HG02798 (cell line): Measurements from ENCODE around the gene BCAS4.

ENCODE experiments used
- ATAC-seq: cut with Tn5 transposase; IDR thresholded peaks from one replicate; pipeline ENCODE4 v1.9.1; 2021; ENCODE audit warnings: mild to moderate bottlenecking; ENCODE audit not compliant: unreplicated experiment, poor library complexity

BCAS4 gene

DNA sequence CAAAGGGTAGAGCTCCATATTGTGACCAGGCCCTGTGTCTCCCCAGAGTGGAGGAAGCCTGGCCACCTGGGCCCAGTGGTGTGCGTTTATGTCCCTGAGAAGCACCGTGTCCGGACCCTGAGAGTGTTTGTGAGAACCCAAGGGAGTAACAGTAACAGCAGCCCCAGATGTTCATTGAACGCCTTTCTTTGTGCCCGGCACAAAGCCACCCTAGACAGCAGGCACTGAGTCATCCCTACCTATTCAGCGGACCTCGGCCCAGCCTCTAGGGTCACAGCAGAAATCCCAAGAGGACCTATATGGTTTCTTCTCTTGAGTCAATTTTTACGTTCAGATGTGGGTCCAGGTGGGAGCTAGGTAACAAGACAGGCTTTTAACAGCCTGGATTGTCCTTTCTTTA, 24.5 kb downstream of the BCAS4 start:
- no peak for ATAC-seq

DNA sequence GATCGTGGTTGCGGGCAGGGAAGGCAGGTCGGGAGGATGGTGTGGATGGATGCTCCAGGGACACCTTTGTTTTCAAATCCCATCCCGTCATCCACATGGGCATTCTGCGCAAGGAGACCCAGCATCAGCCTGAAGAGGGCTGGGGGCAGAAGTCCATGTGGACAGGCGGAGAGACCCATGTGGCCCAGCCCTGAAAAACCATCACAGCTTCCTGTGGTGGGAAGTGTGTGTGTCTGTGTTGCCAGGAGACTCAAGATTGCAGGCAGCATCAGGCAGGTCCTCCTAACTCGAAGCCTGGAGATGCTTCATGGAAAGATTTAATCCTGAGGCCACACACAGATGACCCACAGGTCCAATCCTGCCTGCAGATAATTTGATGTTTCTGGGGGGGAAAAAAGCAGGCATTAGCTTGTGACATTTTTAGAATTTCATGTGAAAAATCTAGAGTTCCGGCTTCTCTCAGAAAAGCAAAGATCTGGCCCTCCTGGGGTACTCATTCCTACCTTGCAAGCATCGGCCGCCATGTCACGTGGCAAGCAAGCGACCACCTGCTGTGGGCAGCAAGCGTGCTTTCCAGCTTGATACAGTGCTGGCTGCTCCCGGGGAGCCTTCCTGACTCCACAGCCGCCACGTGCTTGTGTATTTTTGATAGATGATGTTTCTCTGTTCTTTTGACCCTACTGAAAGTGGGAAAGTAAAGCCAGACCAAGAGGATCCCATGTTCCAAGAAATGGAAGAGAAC, 25.8 kb downstream of the BCAS4 start:
- ATAC-seq, result no peak

DNA sequence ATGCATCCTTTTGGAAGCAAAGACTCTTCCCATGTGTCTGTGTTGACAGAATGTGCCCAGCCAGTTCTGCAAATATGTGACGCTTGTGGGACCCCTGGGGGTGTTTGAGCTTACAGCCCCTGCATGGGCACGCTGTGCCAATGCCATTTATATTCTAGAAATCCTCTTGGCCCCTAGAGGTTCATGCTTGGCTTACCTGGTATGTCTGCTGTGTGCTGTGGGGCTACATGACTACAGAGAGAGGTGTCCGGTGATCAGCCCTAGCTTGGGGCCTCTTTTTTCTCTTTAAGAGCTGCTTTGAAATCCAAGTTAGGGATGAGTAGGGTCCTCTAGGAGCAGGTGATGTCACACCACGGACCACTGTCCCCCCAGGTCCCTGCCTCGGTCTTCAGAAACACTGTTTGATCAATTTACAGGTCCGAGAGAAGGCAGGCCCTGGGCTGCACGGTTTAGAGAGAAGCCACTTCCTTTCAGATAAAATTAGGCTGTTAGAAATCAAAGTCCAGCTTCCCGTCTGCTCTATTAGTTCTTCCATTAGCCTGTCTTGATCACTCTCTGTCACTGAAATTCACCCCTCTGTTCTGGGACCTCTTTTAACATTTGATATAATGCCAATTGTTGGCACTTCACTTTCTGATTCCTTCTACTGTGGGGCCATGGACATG, 26.5 kb downstream of the BCAS4 start:
- no peak for ATAC-seq

GRCh38 chr20:50821994-50822393, 27.1 kb downstream of the BCAS4 start:
- ATAC-seq, result no peak

GRCh38 chr20:50823319-50823718, 28.5 kb downstream of the BCAS4 start:
- ATAC-seq, result no peak

- ATAC-seq, result no peak
Observed at GRCh38 chr20:50824137-50824536, 29.3 kb downstream of the BCAS4 start.

- no peak for ATAC-seq
Observed at GRCh38 chr20:50826121-50826520, 31.3 kb downstream of the BCAS4 start.

GRCh38 chr20:50828363-50829136, 33.7 kb downstream of the BCAS4 start:
- no peak for ATAC-seq

- ATAC-seq, result no peak
Observed at GRCh38 chr20:50831622-50832021, 36.8 kb downstream of the BCAS4 start.

DNA sequence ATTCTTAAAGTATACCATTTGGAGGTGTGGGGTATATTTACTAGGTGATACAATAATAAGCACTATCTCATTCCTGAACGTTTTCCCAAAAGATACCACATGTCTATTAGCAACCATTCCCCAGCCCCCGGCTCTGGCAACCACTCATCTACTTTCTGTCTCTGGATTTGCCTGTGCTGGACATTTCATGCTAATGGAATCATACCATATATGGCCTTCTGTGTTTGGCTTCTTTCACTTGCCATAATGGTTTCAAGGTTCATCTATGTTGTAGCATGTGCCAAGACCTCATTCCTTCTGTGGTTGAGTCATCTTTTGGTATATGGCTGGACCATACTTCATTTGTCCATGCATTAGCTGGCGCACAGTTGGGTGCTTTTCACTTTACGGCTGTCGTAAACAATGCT, 39.7 kb downstream of the BCAS4 start:
- ATAC-seq, result no peak

DNA sequence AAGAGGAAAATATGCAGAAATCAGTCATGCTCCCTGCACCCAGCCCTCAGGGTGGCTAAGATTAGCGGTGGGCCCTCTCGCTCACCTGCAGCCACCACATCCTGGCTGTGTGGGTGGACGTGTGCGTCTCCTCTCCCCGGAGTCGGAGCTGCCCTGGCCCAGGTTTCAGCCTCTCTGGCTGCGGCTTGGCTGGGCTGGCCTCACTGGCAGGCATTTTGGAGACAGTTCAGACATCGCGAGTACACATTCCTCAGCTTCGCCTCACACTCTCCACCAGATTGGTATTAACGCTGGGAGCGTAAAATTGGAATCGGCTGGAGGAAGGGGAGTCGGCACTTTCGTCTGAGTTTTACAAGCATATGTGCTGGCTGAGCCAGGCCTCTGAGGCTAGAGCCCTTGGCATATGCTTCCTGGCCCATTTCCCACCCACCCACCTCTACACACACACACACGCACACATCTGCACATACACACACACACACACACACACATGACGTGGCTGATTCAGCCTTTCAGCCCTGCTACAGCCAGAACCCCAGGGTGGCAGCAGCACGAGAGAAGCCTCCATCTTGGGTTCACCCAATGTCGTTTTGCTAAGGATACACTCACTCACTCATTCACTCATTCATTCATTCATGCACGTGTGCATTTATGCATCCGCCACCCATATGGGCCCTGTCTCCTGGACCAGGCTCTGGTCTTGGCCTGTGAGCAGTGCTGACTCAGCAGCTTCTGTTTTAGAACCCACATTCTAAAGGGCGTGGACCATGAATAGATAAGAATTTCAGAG, 42.9 kb downstream of the BCAS4 start:
- peak; percentile 71 for ATAC-seq

- no peak for ATAC-seq
Observed at GRCh38 chr20:50838322-50838625, 43.4 kb downstream of the BCAS4 start.

GRCh38 chr20:50838707-50839385, 44.0 kb downstream of the BCAS4 start:
- no peak for ATAC-seq

GRCh38 chr20:50842821-50843220, 48.0 kb downstream of the BCAS4 start:
- no peak for ATAC-seq

GRCh38 chr20:50843331-50844276, 48.7 kb downstream of the BCAS4 start:
- ATAC-seq, result no peak

- peak; percentile 89 for ATAC-seq
Observed at GRCh38 chr20:50844430-50845100, 49.7 kb downstream of the BCAS4 start.

DNA sequence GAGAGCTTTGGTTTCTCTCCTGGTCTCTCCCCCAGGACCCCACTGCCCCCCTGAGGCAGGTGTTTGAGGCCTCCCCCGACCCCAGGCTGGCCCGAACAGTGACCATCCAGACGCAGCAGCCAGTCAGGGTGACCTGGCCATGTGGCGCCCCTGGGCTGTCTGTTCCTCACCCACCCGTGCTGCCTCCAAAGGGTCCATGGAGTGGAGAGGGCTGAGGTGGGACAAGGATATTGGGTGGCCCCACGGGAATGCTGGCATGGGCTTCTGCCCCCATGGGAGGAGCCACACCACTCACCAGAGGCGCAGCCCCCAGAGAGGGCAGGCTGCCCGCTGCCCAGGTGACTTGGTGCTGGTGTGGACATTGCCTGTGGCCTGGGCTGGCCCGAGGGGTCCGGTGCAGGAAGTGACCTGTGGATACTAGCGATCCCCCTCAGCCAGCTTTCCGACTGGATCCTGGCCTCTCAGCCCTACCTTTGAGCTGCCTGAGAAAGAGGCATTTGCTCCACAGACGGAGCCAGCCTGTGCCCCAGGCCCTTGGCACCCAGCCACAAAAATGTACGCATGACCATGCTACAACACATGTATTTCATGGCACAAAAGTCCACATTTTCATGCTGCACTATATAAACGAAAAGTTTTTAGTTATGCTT, 50.8 kb downstream of the BCAS4 start:
- no peak for ATAC-seq

- no peak for ATAC-seq
Observed at GRCh38 chr20:50848341-50848808, 53.5 kb downstream of the BCAS4 start.
